Right atrium auricular region (tissue), 2 donors: ENCODE measurements around the gene SNAI1. TPM values are rescaled to one million over a fixed set of nuclear protein-coding genes. Genes with fewer than 3 reads are reported as not detected.

Experiments
- DNase-seq: peaks from one replicate; pipeline ENCODE4 v3.0.0-alpha.2; 2019; ENCODE audit warnings: low spot score
- H3K27ac ChIP-seq, 2 donors: fragments of 200-600 bp; sonication (generic); 1 replicate in 1 of 2; 2 replicates in 1 of 2; pipeline ENCODE4 v1.5.1; 2016 to 2019
- H3K27me3 ChIP-seq, 2 donors: fragments of 200-600 bp; sonication (generic); one replicate each; pipeline versions ENCODE4 v1.5.1 to v1.6.0; 2017 to 2019
- H3K36me3 ChIP-seq: fragments of 200-600 bp; sonication (generic); one replicate; pipeline ENCODE4 v1.5.1; 2016
- H3K4me1 ChIP-seq, 2 donors: fragments of 200-600 bp; sonication (generic); one replicate each; pipeline versions ENCODE4 v1.5.1 to v1.6.0; 2017 to 2019
- H3K4me3 ChIP-seq, 2 donors: fragments of 200-600 bp; sonication (generic); 1 replicate in 1 of 2; 2 replicates in 1 of 2; pipeline ENCODE4 v1.5.1; 2017 to 2019; ENCODE audit warnings: mild to moderate bottlenecking in 1 of 2, moderate library complexity in 1 of 2
- H3K9me3 ChIP-seq, 2 donors: fragments of 200-600 bp; sonication (generic); one replicate each; pipeline ENCODE4 v1.5.1; 2019
- total RNA-seq, 2 donors: library from RNA; depleted of rRNA; stranded (reverse); fragments of >200 nt; gene quantifications; one replicate each; pipeline ENCODE4 v1.1.0, GENCODE V29; 2016
- TF ChIP-seq, protein P1 (sequence below), 2 donors: fragments of 200-600 bp; sonication (generic); IDR thresholded peaks; one replicate each; pipeline ENCODE4 v1.5.1; 2019; ENCODE audit warnings: antibody characterized with exemption in 2 of 2

SNAI1 gene
- total RNA-seq, 2 donors from 2014 or later, result 4.3 to 4.4 TPM

DNA sequence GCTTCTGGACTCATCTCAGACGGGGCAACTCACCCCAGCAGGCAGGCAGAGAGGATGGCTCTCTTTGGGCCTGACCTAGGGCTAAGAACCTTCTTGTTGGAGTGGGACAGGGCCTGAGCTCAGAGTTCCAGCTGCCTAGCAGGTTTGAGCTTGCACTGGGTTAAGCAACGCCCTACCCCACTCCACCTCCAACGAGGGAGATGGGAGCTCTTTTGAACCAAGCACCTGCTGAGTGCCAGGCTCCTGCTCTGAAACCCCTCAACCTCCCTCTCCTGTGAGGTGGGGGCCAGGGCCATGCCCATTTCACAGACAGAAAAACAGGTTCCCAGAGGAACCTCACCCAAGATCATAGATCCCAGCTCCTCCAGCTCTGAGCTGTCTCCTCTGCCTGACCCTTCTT, 54.3 kb downstream of the SNAI1 start:
- TF ChIP-seq, protein P1, sequence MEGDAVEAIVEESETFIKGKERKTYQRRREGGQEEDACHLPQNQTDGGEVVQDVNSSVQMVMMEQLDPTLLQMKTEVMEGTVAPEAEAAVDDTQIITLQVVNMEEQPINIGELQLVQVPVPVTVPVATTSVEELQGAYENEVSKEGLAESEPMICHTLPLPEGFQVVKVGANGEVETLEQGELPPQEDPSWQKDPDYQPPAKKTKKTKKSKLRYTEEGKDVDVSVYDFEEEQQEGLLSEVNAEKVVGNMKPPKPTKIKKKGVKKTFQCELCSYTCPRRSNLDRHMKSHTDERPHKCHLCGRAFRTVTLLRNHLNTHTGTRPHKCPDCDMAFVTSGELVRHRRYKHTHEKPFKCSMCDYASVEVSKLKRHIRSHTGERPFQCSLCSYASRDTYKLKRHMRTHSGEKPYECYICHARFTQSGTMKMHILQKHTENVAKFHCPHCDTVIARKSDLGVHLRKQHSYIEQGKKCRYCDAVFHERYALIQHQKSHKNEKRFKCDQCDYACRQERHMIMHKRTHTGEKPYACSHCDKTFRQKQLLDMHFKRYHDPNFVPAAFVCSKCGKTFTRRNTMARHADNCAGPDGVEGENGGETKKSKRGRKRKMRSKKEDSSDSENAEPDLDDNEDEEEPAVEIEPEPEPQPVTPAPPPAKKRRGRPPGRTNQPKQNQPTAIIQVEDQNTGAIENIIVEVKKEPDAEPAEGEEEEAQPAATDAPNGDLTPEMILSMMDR (IDR thresholded peaks at IDR 0.05), result no peak
- no peaks in the 10 kb centered on the region for H3K9me3 ChIP-seq
- peaks cover 0 to 20% of the 10 kb centered on the region in 2 donors for H3K4me1 ChIP-seq
- H3K27me3 ChIP-seq, result no peaks in the 10 kb centered on the region
- no peak for DNase-seq
- no peak overlapping the region for H3K27ac ChIP-seq
- H3K36me3 ChIP-seq, result no peaks in the 10 kb centered on the region
- H3K4me3 ChIP-seq, result no peak overlapping the region

DNA sequence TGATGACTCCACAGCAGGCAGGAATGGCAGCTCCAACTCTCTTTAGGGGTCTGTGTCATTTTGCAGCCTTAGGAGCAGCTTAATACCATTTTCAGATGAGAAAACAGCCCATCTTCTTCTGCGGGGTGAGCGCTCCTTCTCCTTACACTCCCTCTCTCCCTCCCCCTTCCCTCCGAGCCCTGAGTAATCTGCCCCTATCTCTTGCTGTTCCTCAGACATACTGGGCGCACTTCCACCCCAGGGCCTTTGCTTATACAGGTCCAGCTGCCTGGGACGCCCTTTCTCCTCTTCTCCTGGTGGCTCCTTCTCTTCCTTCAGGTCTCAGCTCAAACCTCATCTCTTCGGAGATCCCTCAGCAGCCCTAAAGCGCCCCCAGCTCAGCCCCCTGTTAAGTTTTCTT, 54.8 kb downstream of the SNAI1 start:
- Histone ChIP-seq H3K4me3 (no peak overlapping the region), H3K36me3 (no peaks in the 10 kb centered on the region), H3K9me3 (no peaks in the 10 kb centered on the region), H3K4me1 (peaks cover 0 to 20% of the 10 kb centered on the region in 2 donors), H3K27me3 (no peaks in the 10 kb centered on the region), H3K27ac (no peak overlapping the region)
- TF ChIP-seq, protein P1 (IDR thresholded peaks at IDR 0.05), result no peak
- no peak for DNase-seq

- TF ChIP-seq, protein P1 (IDR thresholded peaks at IDR 0.05), result no peak
- no peak for DNase-seq
- H3K27ac ChIP-seq, result no peak overlapping the region
- no peaks in the 10 kb centered on the region for H3K36me3 ChIP-seq
- H3K4me3 ChIP-seq, result no peak overlapping the region
- no peaks in the 10 kb centered on the region for H3K27me3 ChIP-seq
- H3K4me1 ChIP-seq, result peaks cover 0 to 18% of the 10 kb centered on the region in 2 donors
- H3K9me3 ChIP-seq, result no peaks in the 10 kb centered on the region
Measured at GRCh38 chr20:50038169-50038568, 55.4 kb downstream of the SNAI1 start.

Other genes starting within 250 kb of the SNAI1 start
- 1 to 10 TPM; 5.8 to 6.3 TPM for gene SLC9A8, start 170.2 kb upstream of the SNAI1 start, total RNA-seq
- gene SPATA2, start 67.5 kb upstream of the SNAI1 start, total RNA-seq, result 1 to 10 TPM; 5.0 to 6.1 TPM
- gene RNF114, start 46.6 kb upstream of the SNAI1 start, total RNA-seq, result 100 to 1,000 TPM in 1 of 2 donors, 10 to 100 TPM in 1; 40.2 to 117 TPM
- 10 to 100 TPM; 61.2 to 70.2 TPM for gene UBE2V1, start 130.2 kb downstream of the SNAI1 start, total RNA-seq
- gene PEDS1, start 170.7 kb downstream of the SNAI1 start, total RNA-seq, result 10 to 100 TPM; 26.1 to 30.7 TPM
- 100 to 1,000 TPM in 1 of 2 donors, 10 to 100 TPM in 1; 61.3 to 102 TPM for gene CEBPB, start 207.8 kb downstream of the SNAI1 start, total RNA-seq